Measurements from ENCODE around the gene ATP2A2. TPM values are rescaled to one million over a fixed set of nuclear protein-coding genes. Genes with fewer than 3 reads are reported as not detected.
"Not testable (repeated sequence)": the region's sequence is repeated elsewhere in the genome, so short reads cannot be mapped to it uniquely, and the experiment has no call there.

The ATP2A2 gene
- polyA plus RNA-seq, 3 donors from 2014 or later: 2.0 to 8.0 (median 2.5) TPM

DNA sequence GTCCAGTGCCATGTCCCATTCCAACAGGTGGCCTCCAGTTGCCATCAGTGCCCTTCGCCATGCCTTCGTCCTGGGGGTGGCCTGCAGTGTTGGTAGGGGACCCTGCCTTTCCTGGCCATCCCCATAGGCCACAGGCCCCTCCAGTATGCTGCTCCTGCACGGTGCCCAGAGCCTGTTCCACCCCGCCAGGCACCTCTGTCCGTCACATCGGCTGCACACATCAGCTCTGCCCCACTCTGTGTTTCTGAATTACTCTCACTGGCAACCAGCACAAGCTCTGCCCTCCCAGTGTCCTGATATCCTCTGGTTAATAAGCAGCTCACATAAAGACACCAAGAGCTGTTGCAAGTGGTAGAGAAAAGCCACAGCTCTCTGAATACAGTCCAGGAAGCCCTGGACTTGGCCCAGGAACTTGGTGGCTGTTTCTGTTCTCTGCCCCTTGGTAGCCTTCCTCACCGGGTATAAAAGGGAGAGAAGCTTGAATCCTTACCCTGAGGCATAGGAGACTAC is 31.3 kb upstream of the ATP2A2 start:
- H3K36me3 Mint-ChIP-seq: no peaks in the 10 kb centered on the region
- peak overlapping the region in 1 of 6 donors; percentile 49 for H3K27ac Mint-ChIP-seq
- no peak for DNase-seq
- H3K9me3 Mint-ChIP-seq: no peaks in the 10 kb centered on the region
- H3K27me3 Mint-ChIP-seq (ENCODE audit: low read depth in 3 of 3): peaks cover 0 to 7% (median 0%) of the 10 kb centered on the region in 3 donors
- H3K4me3 Mint-ChIP-seq: no peak overlapping the region
- no peaks in the 10 kb centered on the region for H3K4me1 Mint-ChIP-seq

- peaks cover 0 to 8% (median 0%) of the 10 kb centered on the region in 3 donors for H3K27me3 Mint-ChIP-seq (ENCODE audit: low read depth in 3 of 3)
- no peak overlapping the region for H3K27ac Mint-ChIP-seq
- H3K36me3 Mint-ChIP-seq: no peaks in the 10 kb centered on the region
- no peaks in the 10 kb centered on the region for H3K4me1 Mint-ChIP-seq
- DNase-seq: no peak
- no peaks in the 10 kb centered on the region for H3K9me3 Mint-ChIP-seq
- H3K4me3 Mint-ChIP-seq: no peak overlapping the region
Observed at GRCh38 chr12:110251381-110251780, 29.7 kb upstream of the ATP2A2 start.

DNA sequence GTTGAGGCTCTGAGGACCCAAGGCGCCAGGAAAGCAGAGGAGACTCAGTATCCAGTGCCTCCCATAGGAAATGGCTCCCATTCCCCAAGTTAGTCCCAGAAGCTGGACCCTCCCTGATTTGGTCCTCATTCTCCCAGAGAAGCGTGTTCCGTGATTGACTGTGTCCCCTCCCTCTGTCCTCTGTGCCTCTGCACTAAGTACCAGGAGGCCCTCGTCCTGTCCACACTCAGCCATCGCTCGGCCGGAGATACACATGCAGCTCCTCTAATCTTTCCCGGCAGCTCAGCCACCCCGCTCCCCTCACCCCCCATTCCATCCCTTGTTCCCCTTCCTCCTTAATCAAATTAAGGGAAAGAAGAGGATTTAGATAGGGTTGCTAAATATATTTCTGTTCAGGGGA is 28.3 kb upstream of the ATP2A2 start:
- peaks cover 0 to 2% of the 10 kb centered on the region in 2 donors for H3K4me1 Mint-ChIP-seq
- no peak for DNase-seq
- no peaks in the 10 kb centered on the region for H3K9me3 Mint-ChIP-seq
- no peak overlapping the region for H3K4me3 Mint-ChIP-seq
- H3K27ac Mint-ChIP-seq: no peak overlapping the region
- H3K36me3 Mint-ChIP-seq: no peaks in the 10 kb centered on the region
- H3K27me3 Mint-ChIP-seq (ENCODE audit: low read depth in 3 of 3): peaks cover 0 to 8% (median 0%) of the 10 kb centered on the region in 3 donors

GRCh38 chr12:110253176-110253575 is 27.9 kb upstream of the ATP2A2 start:
- Mint-ChIP-seq H3K9me3 (no peaks in the 10 kb centered on the region), H3K27ac (no peak overlapping the region), H3K27me3 (ENCODE audit: low read depth in 3 of 3) (peaks cover 0 to 9% (median under 1%) of the 10 kb centered on the region in 3 donors), H3K36me3 (no peaks in the 10 kb centered on the region), H3K4me1 (peaks cover 0 to 2% of the 10 kb centered on the region in 2 donors), H3K4me3 (no peak overlapping the region)
- DNase-seq: no peak

- DNase-seq: no peak
- Mint-ChIP-seq H3K4me1 (peaks cover 0 to 2% of the 10 kb centered on the region in 2 donors), H3K4me3 (no peak overlapping the region), H3K9me3 (no peaks in the 10 kb centered on the region), H3K27me3 (ENCODE audit: low read depth in 3 of 3) (peaks cover 0 to 10% (median 1%) of the 10 kb centered on the region in 3 donors), H3K27ac (peak overlapping the region in 1 of 6 donors; percentile 4), H3K36me3 (no peaks in the 10 kb centered on the region)
Observed at GRCh38 chr12:110254971-110255540, 26.0 kb upstream of the ATP2A2 start.

DNA sequence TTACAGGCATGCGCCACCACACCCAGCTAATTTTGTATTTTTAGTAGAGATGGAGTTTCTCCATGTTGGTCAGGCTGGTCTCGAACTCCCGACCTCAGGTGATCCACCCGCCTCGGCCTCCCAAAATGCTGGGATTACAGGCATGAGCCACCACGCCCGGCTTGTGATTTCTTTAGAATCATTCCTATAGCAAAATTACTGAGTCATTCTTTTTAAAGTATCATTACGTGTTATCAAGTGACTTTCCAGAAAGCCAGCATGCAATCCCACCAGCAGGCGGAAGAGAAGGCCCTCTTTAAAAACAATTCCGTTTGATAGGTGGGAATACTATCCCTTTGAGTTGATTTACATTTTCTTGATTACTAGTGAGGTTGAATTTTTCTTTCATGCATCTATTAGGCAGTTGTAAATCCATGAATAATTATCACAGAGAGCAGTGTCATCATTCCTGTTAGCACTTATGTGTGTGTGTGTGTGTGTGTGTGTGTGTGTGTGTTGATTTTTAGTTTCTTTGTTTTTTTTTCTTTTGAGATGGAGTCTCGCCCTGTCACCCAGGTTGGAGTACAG is 25.1 kb upstream of the ATP2A2 start:
- H3K4me1 Mint-ChIP-seq; H3K27me3 Mint-ChIP-seq (ENCODE audit: low read depth in 3 of 3); H3K27ac Mint-ChIP-seq; H3K4me3 Mint-ChIP-seq; DNase-seq; H3K36me3 Mint-ChIP-seq; H3K9me3 Mint-ChIP-seq: not testable (repeated sequence)

DNA sequence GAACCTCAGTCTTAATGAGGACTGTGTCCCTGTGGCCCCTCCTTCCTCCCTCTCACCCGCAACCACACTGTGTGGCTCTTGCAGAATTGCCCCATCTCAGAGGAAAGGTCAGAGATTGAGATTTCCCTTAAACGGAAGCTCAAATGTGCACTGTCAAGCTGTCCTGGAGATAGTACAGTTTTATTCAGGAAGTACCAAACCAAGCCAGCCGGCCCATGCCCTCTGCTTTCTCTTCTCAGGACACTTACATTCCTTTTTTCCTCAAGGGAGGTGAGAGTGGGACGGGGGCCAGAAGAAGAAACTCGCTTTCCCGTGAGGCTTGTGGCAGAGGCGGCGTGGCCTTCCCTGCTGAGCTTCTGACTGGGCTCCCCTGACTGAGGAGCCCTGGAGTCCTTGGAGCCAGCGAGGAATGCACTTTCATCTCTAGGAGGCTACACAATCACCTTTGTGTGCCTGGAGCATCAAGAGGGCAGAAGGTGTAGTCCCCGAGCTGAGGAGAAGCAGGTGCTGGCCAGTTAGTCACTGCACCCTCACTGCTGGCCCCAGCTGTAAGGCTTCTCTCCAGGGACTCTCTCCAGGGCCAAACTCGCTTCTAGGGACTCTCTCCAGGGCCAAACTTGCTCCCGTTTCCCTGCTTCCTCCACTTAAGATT is 24.1 kb upstream of the ATP2A2 start:
- Mint-ChIP-seq H3K27ac (no peak overlapping the region), H3K36me3 (no peaks in the 10 kb centered on the region), H3K4me1 (peaks cover 0 to 2% of the 10 kb centered on the region in 2 donors), H3K9me3 (no peaks in the 10 kb centered on the region), H3K4me3 (no peak overlapping the region), H3K27me3 (ENCODE audit: low read depth in 3 of 3) (peaks cover 0 to 5% (median 1%) of the 10 kb centered on the region in 3 donors)
- no peak for DNase-seq

- Mint-ChIP-seq H3K27ac (no peak overlapping the region), H3K9me3 (no peaks in the 10 kb centered on the region), H3K4me3 (no peak overlapping the region), H3K36me3 (no peaks in the 10 kb centered on the region), H3K4me1 (peaks cover 0 to 2% of the 10 kb centered on the region in 2 donors), H3K27me3 (ENCODE audit: low read depth in 3 of 3) (peaks cover 0 to 5% (median 1%) of the 10 kb centered on the region in 3 donors)
- DNase-seq: no peak
Observed at GRCh38 chr12:110258466-110258865, 22.6 kb upstream of the ATP2A2 start.

DNA sequence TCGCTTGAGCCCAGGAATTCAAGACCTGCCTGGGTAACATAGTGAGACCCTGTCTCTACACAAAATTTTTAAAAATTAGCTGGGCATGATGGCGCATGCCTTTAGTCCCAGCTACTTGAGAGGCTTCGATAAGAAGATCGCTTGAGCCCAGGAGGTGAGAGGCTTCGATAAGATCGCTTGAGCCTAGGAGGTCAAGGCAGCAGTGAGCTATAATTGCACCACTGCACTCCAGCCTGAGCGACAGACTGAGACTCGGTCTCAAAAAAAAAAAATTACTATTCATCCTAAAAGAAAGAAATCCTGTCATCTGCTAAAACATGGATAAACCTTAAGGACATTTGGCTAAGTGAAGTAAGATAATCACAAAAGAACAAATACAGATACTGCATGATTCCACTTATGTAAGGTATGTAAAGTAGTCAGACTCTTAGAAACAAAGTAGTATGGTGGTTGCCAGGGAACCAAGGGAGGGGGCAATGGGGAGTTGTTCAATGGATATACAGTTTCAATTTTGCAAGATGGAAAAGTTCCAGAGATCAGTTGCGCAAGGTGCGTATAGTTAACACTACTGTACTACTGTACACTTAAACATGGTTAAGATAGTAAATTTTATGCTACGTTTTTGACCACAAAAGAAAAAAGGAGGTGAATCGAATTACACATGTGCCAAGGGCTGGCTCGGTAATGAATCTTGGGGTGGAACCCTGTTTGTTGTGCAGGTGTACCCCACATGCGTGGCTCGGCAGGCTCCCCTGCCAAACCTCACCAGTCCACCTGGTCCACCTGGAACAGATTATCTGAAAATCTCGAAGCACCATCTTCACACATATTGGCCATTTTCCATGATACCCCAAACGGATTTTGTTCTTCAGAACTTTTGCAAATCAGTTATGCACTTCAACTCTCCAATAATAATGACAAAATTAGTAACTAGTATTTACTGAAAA is 18.3 kb upstream of the ATP2A2 start:
- no peaks in the 10 kb centered on the region for H3K4me1 Mint-ChIP-seq
- no peak overlapping the region for H3K27ac Mint-ChIP-seq
- no peak overlapping the region for H3K4me3 Mint-ChIP-seq
- no peak for DNase-seq
- no peaks in the 10 kb centered on the region for H3K9me3 Mint-ChIP-seq
- H3K27me3 Mint-ChIP-seq (ENCODE audit: low read depth in 3 of 3): peaks cover 0 to 4% (median 3%) of the 10 kb centered on the region in 3 donors
- no peaks in the 10 kb centered on the region for H3K36me3 Mint-ChIP-seq

DNA sequence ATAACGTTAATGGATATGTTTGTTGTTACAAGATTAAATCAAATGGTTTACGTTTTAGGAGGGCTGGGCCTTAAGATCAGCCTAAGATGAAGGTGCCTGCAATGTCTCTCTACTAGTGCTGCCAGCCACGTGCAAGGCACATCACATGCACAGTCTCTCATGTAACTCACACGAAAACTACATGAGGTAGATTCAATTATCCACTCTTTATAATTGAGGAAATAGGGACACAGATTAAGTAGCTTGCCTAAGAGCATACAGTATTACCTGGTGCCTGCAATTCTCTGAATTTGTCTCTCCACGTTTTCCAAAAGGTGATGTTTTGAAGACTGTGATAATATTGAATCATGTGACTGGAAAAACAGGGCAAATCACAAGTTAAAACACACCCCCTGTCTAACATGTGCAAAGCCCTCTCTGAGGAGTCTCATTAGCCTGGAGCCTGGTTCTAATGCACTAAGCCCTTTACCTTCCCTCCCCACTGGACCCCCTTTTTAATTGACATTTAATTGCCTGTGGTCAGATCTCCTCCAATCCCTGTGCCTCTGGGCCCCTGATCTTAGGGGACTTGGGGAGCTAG is 14.6 kb upstream of the ATP2A2 start:
- H3K9me3 Mint-ChIP-seq: no peaks in the 10 kb centered on the region
- no peaks in the 10 kb centered on the region for H3K36me3 Mint-ChIP-seq
- no peak overlapping the region for H3K4me3 Mint-ChIP-seq
- DNase-seq: no peak
- no peak overlapping the region for H3K27ac Mint-ChIP-seq
- peaks cover 2 to 9% (median 2%) of the 10 kb centered on the region in 3 donors for H3K27me3 Mint-ChIP-seq (ENCODE audit: low read depth in 3 of 3)
- no peaks in the 10 kb centered on the region for H3K4me1 Mint-ChIP-seq

GRCh38 chr12:110266980-110267620 is 13.9 kb upstream of the ATP2A2 start:
- no peak overlapping the region for H3K4me3 Mint-ChIP-seq
- peaks cover 2 to 9% (median 2%) of the 10 kb centered on the region in 3 donors for H3K27me3 Mint-ChIP-seq (ENCODE audit: low read depth in 3 of 3)
- no peak for DNase-seq
- no peaks in the 10 kb centered on the region for H3K9me3 Mint-ChIP-seq
- H3K27ac Mint-ChIP-seq: no peak overlapping the region
- no peaks in the 10 kb centered on the region for H3K4me1 Mint-ChIP-seq
- no peaks in the 10 kb centered on the region for H3K36me3 Mint-ChIP-seq

GRCh38 chr12:110269622-110270124 is 11.4 kb upstream of the ATP2A2 start:
- H3K9me3 Mint-ChIP-seq: no peaks in the 10 kb centered on the region
- no peak for DNase-seq
- no peak overlapping the region for H3K27ac Mint-ChIP-seq
- no peaks in the 10 kb centered on the region for H3K4me1 Mint-ChIP-seq
- H3K36me3 Mint-ChIP-seq: no peaks in the 10 kb centered on the region
- H3K27me3 Mint-ChIP-seq (ENCODE audit: low read depth in 3 of 3): peaks cover 0 to 9% (median 2%) of the 10 kb centered on the region in 3 donors
- no peak overlapping the region for H3K4me3 Mint-ChIP-seq
